K562 (cell line): Measurements from ENCODE around the gene TFEB. TPM values are rescaled to one million over a fixed set of nuclear protein-coding genes. Genes with fewer than 3 reads are reported as not detected.

Experiments
- ATAC-seq: fragments of 200-7000 bp; cut with Tn5 transposase; 3 replicates; pipeline ENCODE4 v1.9.1; 2020; ENCODE audit warnings: moderate library complexity
- BruUV-seq: library from RNA; stranded (reverse); fragments of 400-500 nt; replicated peaks from 2 replicates; lab custom pipeline; 2021; lab: Mats Ljungman, UMichigan
- CTCF ChIA-PET: fragments of 300-600 bp; formaldehyde crosslinking; extraction: SDS; loops from one replicate; lab custom pipeline; 2021; ENCODE audit warnings: low intra/inter-chr PET ratio; lab: Yijun Ruan, JAX
- POLR2A ChIA-PET: fragments of 300-600, 350-650 bp; sonication (Branson Sonifier 250); formaldehyde crosslinking; extraction: SDS; loops from one replicate; lab custom pipeline; 2021; ENCODE audit warnings: antibody characterized with exemption, inconsistent platforms; lab: Yijun Ruan, JAX
- DNase-seq, 4 experiments: peaks; one replicate each; pipeline versions ENCODE4 v3.0.0 to v3.0.0-alpha.2; 2011 to 2018; ENCODE audit warnings: low spot score in 3 of 4, mixed read lengths in 3 of 4; ENCODE audit errors: extremely low read depth in 1 of 4
- FAIRE-seq: peaks from 2 replicates; lab custom pipeline; 2011; peaks lifted over from hg19 to GRCh38; lab: Jason Lieb, UNC
- H2AFZ ChIP-seq: 2 replicates; pipeline ENCODE4 v1.6.0; 2011; ENCODE audit warnings: low read depth, low read length, control low read depth, inconsistent platforms
- H3K27ac ChIP-seq: fragments of 200-600 bp; 3 replicates; pipeline ENCODE4 v1.8.0; 2011; ENCODE audit warnings: low read depth, mild to moderate bottlenecking, control low read depth, inconsistent platforms, low read length, moderate library complexity, mixed read lengths; ENCODE audit errors: extremely low read depth
- H3K27me3 ChIP-seq, 2 experiments: fragments of 300-600 bp in 1 of 2; 2 replicates in 1 of 2; 3 replicates in 1 of 2; pipeline versions ENCODE4 v1.6.0 to v1.8.0; 2011; ENCODE audit warnings: inconsistent platforms in 2 of 2, low read length in 2 of 2, mild to moderate bottlenecking in 1 of 2, mixed read lengths in 1 of 2, moderate library complexity in 1 of 2; ENCODE audit not compliant: control insufficient read depth in 2 of 2, insufficient read depth in 2 of 2
- H3K36me3 ChIP-seq: fragments of 300-600 bp; 3 replicates; pipeline ENCODE4 v1.8.0; 2011; ENCODE audit warnings: mild to moderate bottlenecking, low read length, inconsistent platforms; ENCODE audit not compliant: control insufficient read depth, insufficient read depth
- H3K4me1 ChIP-seq, 2 experiments: fragments of 200-600 bp in 1 of 2; replicated peaks in 1 of 2; 2 replicates in 1 of 2; 3 replicates in 1 of 2; pipeline versions ENCODE4 v1.5.1 to v1.8.0; 2011; ENCODE audit warnings: inconsistent platforms in 2 of 2, low read length in 2 of 2, mild to moderate bottlenecking in 1 of 2, mixed read lengths in 1 of 2, moderate library complexity in 1 of 2; ENCODE audit not compliant: control insufficient read depth in 2 of 2, insufficient read depth in 2 of 2
- H3K4me2 ChIP-seq: 2 replicates; pipeline ENCODE4 v1.6.1; 2011; ENCODE audit warnings: low read length, control low read depth, inconsistent platforms, mixed read lengths; ENCODE audit not compliant: insufficient read depth
- H3K4me3 ChIP-seq: fragments of 200-600 bp; sonication (generic), shearing (Covaris generic); 2 replicates; pipeline ENCODE4 v1.5.1; 2016; ENCODE audit warnings: control low read depth, inconsistent platforms
- H3K79me2 ChIP-seq: fragments of 200-600 bp; 3 replicates; pipeline ENCODE4 v1.8.0; 2011; ENCODE audit warnings: low read length, inconsistent platforms; ENCODE audit not compliant: control insufficient read depth, insufficient read depth
- H3K9ac ChIP-seq, 2 experiments: 2 replicates each; pipeline versions ENCODE4 v1.6.0 to v1.6.1; 2011; ENCODE audit warnings: low read depth in 2 of 2, low read length in 2 of 2, control low read depth in 1 of 2, inconsistent platforms in 1 of 2, mild to moderate bottlenecking in 1 of 2, mixed read lengths in 1 of 2; ENCODE audit not compliant: insufficient read depth in 1 of 2
- H3K9me1 ChIP-seq: one replicate; pipeline ENCODE4 v1.6.0; 2011; ENCODE audit warnings: inconsistent platforms, mild to moderate bottlenecking, low read length, moderate library complexity; ENCODE audit not compliant: control insufficient read depth, insufficient read depth
- H3K9me3 ChIP-seq: replicated peaks from 2 replicates; pipeline ENCODE4 v1.5.1; 2011; ENCODE audit warnings: low read depth, low read length, inconsistent platforms; ENCODE audit not compliant: control insufficient read depth, insufficient read depth
- H4K20me1 ChIP-seq: replicated peaks from 2 replicates; pipeline ENCODE4 v1.6.1; 2011; ENCODE audit warnings: low read length, inconsistent platforms, mixed read lengths; ENCODE audit not compliant: control insufficient read depth, insufficient read depth
- NR2C2 ChIP-seq, 2 experiments: fragments of 200-800 bp in 1 of 2; sonication (Bioruptor generic) in 1 of 2; sonication (generic) in 1 of 2; formaldehyde crosslinking in 1 of 2; IDR thresholded peaks; 2 replicates each; pipeline versions ENCODE4 v1.6.1 to v1.8.0; 2016 to 2022; ENCODE audit warnings: mild to moderate bottlenecking in 1 of 2, missing compliant biosample characterization in 1 of 2, missing genetic modification characterization in 1 of 2, missing genetic modification reagents in 1 of 2
- SAP30 ChIP-seq: fragments of 200-600 bp; sonication (generic); IDR thresholded peaks from 2 replicates; pipeline ENCODE4 v1.6.1; 2012; ENCODE audit warnings: borderline replicate concordance, low read depth, mild to moderate bottlenecking, moderate library complexity, low read length, control low read depth, inconsistent platforms; ENCODE audit not compliant: insufficient read depth, poor library complexity, severe bottlenecking
- ZNF263 ChIP-seq: sonication (generic); formaldehyde crosslinking; IDR thresholded peaks from 2 replicates; pipeline ENCODE4 v1.8.0; 2022; ENCODE audit warnings: mild to moderate bottlenecking, missing genetic modification reagents, borderline replicate concordance
- WGBS: fragments of 100-300 bp; shearing (Covaris generic); methylation state at CpG from one replicate; pipeline ENCODE4 v1.1.6; 2016; ENCODE audit warnings: low coverage, mixed read lengths; ENCODE audit not compliant: insufficient coverage; ENCODE audit errors: missing lambda C conversion rate; 5-methylcytosine and 5-hydroxymethylcytosine counted together
- in situ Hi-C: fragments of 300-500 bp; cut with MboI; formaldehyde crosslinking; loops from 4 replicates; pipeline ENCODE4 v1.15.0; 2018; ENCODE audit warnings: inconsistent platforms, mixed read lengths
- intact Hi-C: fragments of 100-400 bp; cut with micrococcal nuclease; formaldehyde crosslinking; loops from 2 replicates; pipeline ENCODE4 v1.14.2; 2022
- polyA plus RNA-seq, 8 experiments: library from polyadenylated mRNA; depleted of rRNA in 4 of 8; stranded (reverse) in 5 of 8; unstranded in 3 of 8; fragments of >200 nt; fragmentation: Nextera tagmentation in 2 of 8; fragmentation: Illumina TruSeq in 1 of 8; extraction: Ambion mirVana in 2 of 8; extraction: Trizol in 1 of 8; gene quantifications; 2 replicates each; pipeline versions ENCODE4 v1.2.1 to v1.2.3, GENCODE V29; 2011 to 2014; ENCODE audit warnings: inconsistent platforms in 1 of 8, missing spikeins in 1 of 8
- total RNA-seq, 7 experiments: library from RNA; depleted of rRNA in 6 of 7; stranded (reverse); fragments of >200 nt in 6 of 7; fragmentation: Illumina TruSeq in 2 of 7; extraction: Trizol in 2 of 7; gene quantifications; 2 replicates each; pipeline versions ENCODE4 v1.2.1 to v1.2.3, GENCODE V29; 2011 to 2021; ENCODE audit warnings: low replicate concordance in 1 of 7

TFEB gene
- total and polyA plus RNA-seq, 9 of the 15 experiments (the other 6 are each of a cell fraction or from before 2014, with no cell fraction given), result 0.04 to 4.7 (median 2.0) TPM

GRCh38 chr6:41642960-41643898 lies 92.2 kb downstream of the TFEB start:
- no peaks in the 10 kb centered on the region for H3K9me3 ChIP-seq
- CTCF ChIA-PET, result no interaction called here
- no peak overlapping the region for H3K9ac ChIP-seq
- TF ChIP-seq ZNF263 (CRISPR knock-in tag), result peak; percentile 83
- TF ChIP-seq NR2C2 (CRISPR knock-in tag; IDR thresholded peaks at IDR 0.05), result no peak
- peak; percentile 17; the same call in 1 of the 2 replicates for TF ChIP-seq NR2C2 (tag; IDR thresholded peaks at IDR 0.05)
- no peak for TF ChIP-seq SAP30
- 2% methylated on average over 10 of the region's 10 CpGs for WGBS
- intact Hi-C loops (no loop called here), in situ Hi-C loops (no loop called here)
- H3K79me2 ChIP-seq, result no peaks in the 10 kb centered on the region
- H4K20me1 ChIP-seq, result peaks cover 15% of the 10 kb centered on the region
- POLR2A ChIA-PET, result interaction anchor here (0.7 to 0.8 kb wide), 3 partner anchors 12 to 258 kb away, joined by 3 to 4 read pairs (median 3); no protein-coding TSS in a partner anchor
- no TSS peak for BruUV-seq
- H3K4me1 ChIP-seq, result peaks cover 0 to 6% of the 10 kb centered on the region in 2 experiments; a peak in 1 of 5 replicates
- H3K27ac ChIP-seq, result no peak overlapping the region
- peaks cover 59 to 94% of the 10 kb centered on the region in 2 experiments for H3K27me3 ChIP-seq
- no peak overlapping the region for H2AFZ ChIP-seq
- ATAC-seq (peak; percentile 24; the same call in 2 of the 3 replicates), FAIRE-seq (no peak), DNase-seq (no peak)
- H3K36me3 ChIP-seq, result no peaks in the 10 kb centered on the region
- no peak overlapping the region for H3K4me2 ChIP-seq
- H3K9me1 ChIP-seq, result no peaks in the 10 kb centered on the region
- no peak overlapping the region for H3K4me3 ChIP-seq
